Muscle layer of duodenum (tissue), 2 donors: Measurements from ENCODE around the gene PEX7.
"Not testable (repeated sequence)": the region's sequence is repeated elsewhere in the genome, so short reads cannot be mapped to it uniquely, and the experiment has no call there.

ENCODE experiments used
- H3K27ac ChIP-seq: one replicate; pipeline ENCODE4 v1.7.0; 2013; ENCODE audit warnings: mild to moderate bottlenecking, low read length
- H3K27me3 ChIP-seq: one replicate; pipeline ENCODE4 v1.7.0; 2013; ENCODE audit warnings: low read depth, mild to moderate bottlenecking, control low read depth, low read length
- H3K36me3 ChIP-seq, 2 donors: one replicate each; pipeline ENCODE4 v1.7.0; 2013; ENCODE audit warnings: low read length in 2 of 2, control low read depth in 1 of 2, mild to moderate bottlenecking in 1 of 2; ENCODE audit not compliant: insufficient read depth in 2 of 2, control insufficient read depth in 1 of 2
- H3K4me1 ChIP-seq, 2 donors: one replicate each; pipeline ENCODE4 v1.7.0; 2013; ENCODE audit warnings: low read length in 2 of 2, mild to moderate bottlenecking in 2 of 2, control low read depth in 1 of 2, moderate library complexity in 1 of 2; ENCODE audit not compliant: insufficient read depth in 2 of 2, control insufficient read depth in 1 of 2
- H3K4me3 ChIP-seq, 2 donors: one replicate each; pipeline ENCODE4 v1.7.0; 2013; ENCODE audit warnings: low read length in 2 of 2, low read depth in 1 of 2, mild to moderate bottlenecking in 1 of 2
- H3K9me3 ChIP-seq, 2 donors: one replicate each; pipeline ENCODE4 v1.7.0; 2013; ENCODE audit warnings: low read length in 2 of 2, control low read depth in 1 of 2, mild to moderate bottlenecking in 1 of 2; ENCODE audit not compliant: control insufficient read depth in 1 of 2
- donor health status: healthy.

The PEX7 gene

GRCh38 chr6:136887953-136888352 is 65.6 kb downstream of the PEX7 start:
- Histone ChIP-seq H3K27ac (no peak overlapping the region), H3K36me3 (no peaks in the 10 kb centered on the region)

GRCh38 chr6:136889271-136890193 is 67.1 kb downstream of the PEX7 start:
- Histone ChIP-seq H3K4me3 (no peak overlapping the region), H3K36me3 (no peaks in the 10 kb centered on the region), H3K27me3 (no peaks in the 10 kb centered on the region), H3K4me1 (peaks cover 0 to 14% of the 10 kb centered on the region in 2 donors), H3K27ac (no peak overlapping the region), H3K9me3 (no peaks in the 10 kb centered on the region)

More at GRCh38 chr6:136887953-136888352, 65.6 kb downstream of the PEX7 start:
- peaks cover 0 to 14% of the 10 kb centered on the region in 2 donors for H3K4me1 ChIP-seq
- no peak overlapping the region for H3K4me3 ChIP-seq
- no peaks in the 10 kb centered on the region for H3K9me3 ChIP-seq
- no peaks in the 10 kb centered on the region for H3K27me3 ChIP-seq

- Histone ChIP-seq H3K27ac (no peak overlapping the region), H3K9me3 (no peaks in the 10 kb centered on the region), H3K36me3 (no peaks in the 10 kb centered on the region), H3K4me1 (peaks cover 0 to 14% of the 10 kb centered on the region in 2 donors), H3K27me3 (no peaks in the 10 kb centered on the region), H3K4me3 (no peak overlapping the region)
These were observed 67.9 kb downstream of the PEX7 start for GRCh38 chr6:136890194-136890839.

- Histone ChIP-seq H3K4me1 (peaks cover 0 to 14% of the 10 kb centered on the region in 2 donors), H3K9me3 (no peaks in the 10 kb centered on the region), H3K27me3 (no peaks in the 10 kb centered on the region), H3K27ac (no peak overlapping the region), H3K4me3 (no peak overlapping the region), H3K36me3 (no peaks in the 10 kb centered on the region)
These were observed 68.6 kb downstream of the PEX7 start for GRCh38 chr6:136890986-136891385.

GRCh38 chr6:136893187-136893586 is 70.8 kb downstream of the PEX7 start:
- peaks cover 0 to 14% of the 10 kb centered on the region in 2 donors for H3K4me1 ChIP-seq
- no peak overlapping the region for H3K27ac ChIP-seq
- no peaks in the 10 kb centered on the region for H3K27me3 ChIP-seq
- no peaks in the 10 kb centered on the region for H3K36me3 ChIP-seq
- H3K4me3 ChIP-seq, result no peak overlapping the region
- H3K9me3 ChIP-seq, result no peaks in the 10 kb centered on the region

GRCh38 chr6:136895901-136896300 is 73.5 kb downstream of the PEX7 start:
- Histone ChIP-seq H3K4me3 (no peak overlapping the region), H3K27ac (no peak overlapping the region), H3K27me3 (no peaks in the 10 kb centered on the region), H3K4me1 (peaks cover 0 to 1% of the 10 kb centered on the region in 2 donors), H3K9me3 (no peaks in the 10 kb centered on the region), H3K36me3 (no peaks in the 10 kb centered on the region)

GRCh38 chr6:136897071-136897470 is 74.7 kb downstream of the PEX7 start:
- no peaks in the 10 kb centered on the region for H3K27me3 ChIP-seq
- H3K36me3 ChIP-seq, result no peaks in the 10 kb centered on the region
- H3K9me3 ChIP-seq, result no peaks in the 10 kb centered on the region
- H3K27ac ChIP-seq, result no peak overlapping the region
- H3K4me3 ChIP-seq, result no peak overlapping the region
- no peaks in the 10 kb centered on the region for H3K4me1 ChIP-seq

- H3K27ac ChIP-seq, result no peak overlapping the region
- H3K4me1 ChIP-seq, result no peaks in the 10 kb centered on the region
- no peak overlapping the region for H3K4me3 ChIP-seq
- no peaks in the 10 kb centered on the region for H3K9me3 ChIP-seq
- peaks cover 5% of the 10 kb centered on the region in 2 donors for H3K36me3 ChIP-seq
- no peaks in the 10 kb centered on the region for H3K27me3 ChIP-seq
These were observed 78.9 kb downstream of the PEX7 start for GRCh38 chr6:136901212-136901784.

- H3K4me3 ChIP-seq, H3K36me3 ChIP-seq, H3K27me3 ChIP-seq, H3K27ac ChIP-seq, H3K9me3 ChIP-seq, H3K4me1 ChIP-seq: not testable (repeated sequence)
These were observed 82.1 kb downstream of the PEX7 start for GRCh38 chr6:136904477-136904876.

- Histone ChIP-seq H3K36me3 (peaks cover 11 to 22% of the 10 kb centered on the region in 2 donors), H3K27me3 (no peaks in the 10 kb centered on the region), H3K27ac (no peak overlapping the region), H3K4me3 (no peak overlapping the region), H3K9me3 (no peaks in the 10 kb centered on the region), H3K4me1 (no peaks in the 10 kb centered on the region)
These were observed 92.6 kb downstream of the PEX7 start for GRCh38 chr6:136914947-136915346.

GRCh38 chr6:136918706-136919105 is 96.3 kb downstream of the PEX7 start:
- H3K27ac ChIP-seq, result no peak overlapping the region
- peaks cover 7 to 32% of the 10 kb centered on the region in 2 donors for H3K4me1 ChIP-seq
- H3K27me3 ChIP-seq, result peaks cover 29% of the 10 kb centered on the region

More at GRCh38 chr6:136918706-136919105, 96.3 kb downstream of the PEX7 start:
- no peaks in the 10 kb centered on the region for H3K9me3 ChIP-seq
- no peak overlapping the region for H3K4me3 ChIP-seq
- H3K36me3 ChIP-seq, result peaks cover 4 to 16% of the 10 kb centered on the region in 2 donors
